HG03045 (cell line): ENCODE measurements around the gene TENM4.

Experiments
- ATAC-seq: cut with Tn5 transposase; IDR thresholded peaks from one replicate; pipeline ENCODE4 v1.9.1; 2021; ENCODE audit warnings: mild to moderate bottlenecking, moderate library complexity; ENCODE audit not compliant: unreplicated experiment

Gene TENM4

GRCh38 chr11:78737891-78738290 lies 702.9 kb downstream of the TENM4 start:
- no peak for ATAC-seq

DNA sequence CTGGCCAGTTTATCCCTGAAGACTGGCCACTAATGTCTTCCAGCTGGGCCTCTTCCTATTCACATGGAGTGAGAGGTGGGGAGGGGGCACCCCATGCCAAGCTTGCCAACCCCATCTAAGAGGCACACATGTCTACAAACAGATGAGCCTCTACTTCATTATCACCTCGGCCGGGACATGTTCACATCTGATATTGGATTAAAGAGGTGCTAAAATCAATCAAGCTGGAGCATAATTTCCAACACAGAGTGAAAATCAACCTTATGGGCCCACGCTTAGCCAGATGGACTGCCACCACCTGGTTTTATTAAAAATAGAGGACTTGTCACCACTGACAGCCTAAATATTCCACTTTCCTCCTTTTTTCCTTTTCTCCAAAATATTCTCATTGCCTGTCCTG lies 703.5 kb downstream of the TENM4 start:
- no peak for ATAC-seq

DNA sequence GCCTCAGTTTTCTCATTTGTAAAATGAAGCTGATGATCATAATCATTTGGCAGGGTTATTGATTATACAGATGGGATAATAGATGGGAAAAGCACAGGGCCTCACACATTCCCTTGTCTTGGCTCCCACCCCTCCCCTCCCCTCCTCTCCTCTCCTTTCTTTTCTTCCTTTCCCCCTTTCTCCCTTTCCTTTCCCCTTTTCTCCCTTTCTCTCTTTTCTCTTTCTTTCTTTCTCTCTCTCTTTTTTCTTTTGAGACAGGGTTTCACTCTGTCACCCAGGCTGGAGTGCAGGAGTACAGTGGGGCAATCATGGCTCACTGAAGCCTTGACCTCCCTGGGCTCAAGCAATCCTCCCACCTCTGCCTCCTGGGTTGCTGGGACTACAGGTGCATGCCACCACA lies 705.1 kb downstream of the TENM4 start:
- no peak for ATAC-seq

DNA sequence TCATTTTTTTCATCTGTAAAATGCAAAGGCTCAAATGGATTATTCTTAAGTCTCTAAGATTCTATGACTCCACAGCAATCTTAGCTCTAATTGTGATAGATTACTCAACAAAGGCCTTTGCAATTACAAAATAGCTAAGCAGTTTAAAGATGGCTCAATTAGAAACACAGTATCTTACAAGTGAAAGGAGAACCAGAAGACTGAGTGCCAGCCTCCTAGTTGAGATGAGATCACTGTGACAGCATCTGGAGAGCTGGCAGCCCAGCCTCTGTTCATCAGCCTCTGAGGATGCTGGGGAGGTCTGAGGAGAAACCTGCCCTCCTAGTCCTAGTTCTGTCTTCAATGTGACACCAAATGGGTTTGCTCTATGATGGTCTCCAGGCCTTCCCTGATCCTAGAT lies 707.8 kb downstream of the TENM4 start:
- no peak for ATAC-seq

DNA sequence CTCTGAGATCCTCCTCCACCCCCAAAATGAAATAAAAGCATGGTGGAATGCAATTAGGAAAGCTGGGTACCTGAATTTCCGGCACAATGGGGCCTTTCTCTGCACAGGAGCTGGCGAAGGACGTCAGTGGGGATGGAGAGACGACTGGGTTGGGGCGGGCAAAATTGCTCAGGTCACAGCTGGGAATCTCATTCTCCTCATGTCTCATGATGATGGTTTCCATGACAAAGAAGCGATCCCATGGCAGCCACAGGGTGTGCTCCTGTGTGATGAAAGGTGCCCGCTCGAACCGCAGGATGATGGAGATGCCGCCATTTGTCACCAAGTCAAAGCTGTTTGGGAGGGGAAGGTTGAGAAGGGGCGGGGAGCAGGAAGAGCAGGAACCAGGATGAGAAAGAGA lies 708.6 kb downstream of the TENM4 start:
- ATAC-seq, result no peak

DNA sequence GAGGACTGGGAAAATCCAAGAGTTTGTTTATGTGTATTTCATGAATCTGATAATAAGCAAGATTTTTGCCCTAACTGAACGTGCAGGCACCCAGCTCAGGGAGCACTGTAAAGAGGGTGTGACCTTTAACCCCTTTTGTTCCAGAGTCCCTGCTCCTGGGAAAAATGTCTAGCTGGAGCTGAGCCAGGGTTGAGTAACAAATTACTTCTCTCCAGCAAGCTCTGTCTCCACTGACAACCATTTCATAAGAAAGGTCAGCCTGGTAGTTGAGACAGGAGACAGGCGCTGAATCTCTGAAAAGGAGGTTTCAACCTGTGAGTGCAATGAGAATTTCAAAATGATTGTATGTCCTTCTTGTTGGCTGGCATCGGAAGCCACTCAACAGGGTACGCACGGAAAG lies 709.8 kb downstream of the TENM4 start:
- ATAC-seq, result no peak

GRCh38 chr11:78730267-78730824 lies 710.5 kb downstream of the TENM4 start:
- no peak for ATAC-seq

DNA sequence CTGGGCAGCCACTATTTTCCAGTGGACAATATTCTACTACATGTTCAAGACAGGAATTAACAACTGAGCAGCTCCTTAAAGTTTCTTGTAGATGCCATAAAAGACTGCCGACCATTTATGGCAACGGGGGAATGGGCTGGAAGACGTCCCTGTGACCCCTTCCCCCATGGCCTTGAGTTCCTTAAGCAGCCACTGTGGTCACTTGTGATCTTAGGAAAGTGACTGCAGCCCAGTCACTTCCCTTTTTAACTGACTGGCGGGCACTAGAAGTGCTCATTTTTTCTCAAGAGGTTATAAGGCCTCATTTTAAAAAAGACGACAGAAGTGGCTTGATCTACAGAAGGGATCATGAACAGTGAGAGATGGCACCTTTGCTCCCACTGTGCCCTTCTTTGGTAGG lies 713.0 kb downstream of the TENM4 start:
- no peak for ATAC-seq

GRCh38 chr11:78725200-78725599 lies 715.6 kb downstream of the TENM4 start:
- no peak for ATAC-seq

- no peak for ATAC-seq
These were observed 718.0 kb downstream of the TENM4 start for GRCh38 chr11:78722786-78723185.

- no peak for ATAC-seq
These were observed 720.4 kb downstream of the TENM4 start for GRCh38 chr11:78720281-78720989.

DNA sequence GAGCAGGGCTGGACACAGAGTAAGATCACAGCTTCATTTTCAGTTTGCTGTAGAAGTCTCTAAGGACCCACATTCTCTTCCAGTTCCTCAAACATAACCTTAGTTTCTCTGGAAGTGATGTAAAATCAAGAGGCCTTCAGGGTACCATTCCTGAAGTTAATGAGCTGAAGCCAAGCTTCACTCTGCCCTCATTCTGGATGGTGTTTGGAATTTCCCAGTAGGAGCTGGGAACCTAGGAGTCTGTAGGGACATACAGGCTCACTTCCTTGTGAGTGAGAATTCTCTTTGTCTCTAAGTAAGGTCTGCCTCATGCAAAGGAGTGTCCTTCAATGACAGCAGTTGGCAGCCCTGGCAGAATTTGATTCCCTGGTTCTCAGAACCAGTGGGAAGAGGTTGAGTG lies 723.8 kb downstream of the TENM4 start:
- no peak for ATAC-seq

DNA sequence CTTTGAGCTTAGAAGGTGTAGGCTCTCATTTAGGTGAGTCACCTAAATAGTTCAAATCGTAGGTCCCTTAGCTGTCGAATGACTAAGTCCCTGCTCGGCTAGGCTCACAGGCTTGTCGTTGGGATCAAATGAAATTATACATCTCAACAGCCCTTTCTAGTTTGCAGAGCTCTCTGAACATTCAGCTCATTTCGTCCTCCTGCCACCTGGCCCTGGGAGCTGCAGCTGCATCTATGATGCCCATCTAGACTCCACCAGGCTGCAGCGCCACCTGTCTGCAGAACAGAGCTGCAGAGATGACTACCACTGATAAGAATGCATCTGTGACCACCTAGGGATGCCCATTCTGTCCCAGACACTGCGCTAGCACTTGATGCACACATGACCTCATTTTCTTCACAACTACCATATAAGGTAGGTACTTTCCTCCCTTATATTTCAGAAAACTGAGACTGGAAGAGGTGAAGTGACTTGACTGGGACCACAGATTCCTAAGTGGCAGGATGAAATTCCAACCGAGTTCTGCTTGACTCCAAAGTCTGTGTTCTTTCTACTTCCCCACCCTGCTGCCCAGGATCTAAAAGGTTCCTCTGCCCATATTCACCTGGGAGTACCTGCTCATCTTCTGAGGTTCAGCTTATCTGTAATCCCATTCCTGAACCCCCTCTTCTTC lies 725.1 kb downstream of the TENM4 start:
- no peak for ATAC-seq

- ATAC-seq, result no peak
These were observed 726.3 kb downstream of the TENM4 start for GRCh38 chr11:78714539-78714938.

DNA sequence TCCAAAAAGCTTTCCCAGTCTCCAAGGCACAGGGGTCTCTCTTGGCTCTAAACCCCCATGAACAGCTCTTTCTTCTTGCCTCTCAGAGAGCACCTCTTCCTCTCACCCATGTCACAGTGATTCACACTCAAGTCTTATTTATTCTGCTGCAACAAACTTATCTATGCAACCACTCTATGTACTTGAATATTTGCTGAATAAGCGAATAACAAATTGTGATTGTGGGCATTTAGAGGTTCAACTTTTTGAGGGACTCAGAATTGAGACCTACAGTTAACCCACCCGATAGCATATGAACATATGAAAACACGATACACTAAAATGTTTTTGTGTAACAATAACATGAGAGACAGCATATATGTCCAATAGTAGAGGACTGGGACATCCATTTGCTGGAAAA lies 729.1 kb downstream of the TENM4 start:
- no peak for ATAC-seq

GRCh38 chr11:78710417-78710816 lies 730.4 kb downstream of the TENM4 start:
- no peak for ATAC-seq

DNA sequence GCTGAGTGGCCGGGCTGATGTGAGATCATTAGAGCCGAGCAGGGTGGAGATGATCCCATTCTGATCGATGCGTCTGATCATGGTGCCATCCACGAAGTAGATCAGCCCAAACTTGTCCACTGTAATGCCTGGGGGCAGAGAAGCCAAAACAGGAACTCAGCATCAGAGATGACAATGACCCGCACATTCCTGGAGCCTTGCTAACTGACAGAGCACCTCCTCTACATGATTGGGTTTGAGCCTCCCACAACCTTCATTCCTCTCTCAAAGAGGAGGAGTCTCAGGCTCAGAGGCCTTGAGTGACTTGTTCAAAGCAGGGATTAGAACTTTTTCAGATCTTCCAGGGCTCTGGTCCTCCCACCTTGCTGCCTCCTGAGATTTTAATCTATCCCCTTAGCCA lies 732.4 kb downstream of the TENM4 start:
- ATAC-seq, result no peak

GRCh38 chr11:78706551-78706950 lies 734.3 kb downstream of the TENM4 start:
- ATAC-seq, result no peak

DNA sequence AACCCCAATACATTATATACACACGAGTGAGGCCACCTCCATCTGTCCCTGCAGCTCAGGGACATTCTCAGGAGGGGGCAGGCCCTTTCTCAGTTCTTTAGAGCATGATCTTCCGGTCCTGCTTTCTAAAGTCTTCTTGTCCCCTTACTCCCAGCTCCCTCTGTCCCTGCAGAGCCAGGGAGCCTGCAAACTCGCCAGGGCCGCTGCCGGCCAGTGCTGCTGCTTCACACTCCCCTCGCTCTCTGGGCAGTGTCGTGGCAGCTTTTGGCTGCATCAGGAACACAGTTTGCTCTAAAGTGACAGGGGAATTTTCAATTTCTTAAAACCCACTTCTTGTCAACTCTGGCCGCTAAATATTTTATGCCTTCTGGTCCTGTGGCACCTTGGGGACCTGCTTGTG lies 736.0 kb downstream of the TENM4 start:
- ATAC-seq, result no peak

DNA sequence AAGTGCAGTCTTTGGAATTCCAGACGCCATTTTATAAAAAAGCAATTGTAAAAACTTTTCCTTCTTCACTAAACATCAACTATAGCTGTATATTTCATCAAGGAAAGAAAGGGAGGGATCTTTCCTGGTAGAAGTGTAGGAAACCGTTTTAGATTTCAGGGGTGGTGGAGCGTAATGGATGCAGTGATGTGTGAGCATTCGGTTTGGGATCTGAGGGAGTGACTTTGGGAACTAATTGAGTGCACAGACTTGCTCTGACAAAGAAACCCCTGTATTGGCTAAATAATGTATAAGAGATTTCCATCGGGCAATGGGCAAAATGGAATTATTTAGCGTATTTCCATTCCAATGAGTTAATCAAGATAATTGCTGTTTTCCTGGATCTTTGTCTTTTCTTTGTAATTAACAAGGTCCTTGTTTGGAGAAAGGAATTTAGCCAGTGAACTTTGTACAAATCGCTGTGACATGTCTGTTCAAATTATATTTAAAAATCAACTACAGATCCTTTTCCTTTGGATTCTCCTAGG lies 741.2 kb downstream of the TENM4 start:
- ATAC-seq, result no peak

GRCh38 chr11:78698612-78699011 lies 742.2 kb downstream of the TENM4 start:
- no peak for ATAC-seq

GRCh38 chr11:78696177-78696576 lies 744.7 kb downstream of the TENM4 start:
- ATAC-seq, result no peak
